Measurements from ENCODE around the gene BEAN1. TPM values are rescaled to one million over a fixed set of nuclear protein-coding genes. Genes with fewer than 3 reads are reported as not detected.

Gene BEAN1
- total RNA-seq, 4 donors from 2014 or later = 0.40 TPM; not detected in 3

DNA sequence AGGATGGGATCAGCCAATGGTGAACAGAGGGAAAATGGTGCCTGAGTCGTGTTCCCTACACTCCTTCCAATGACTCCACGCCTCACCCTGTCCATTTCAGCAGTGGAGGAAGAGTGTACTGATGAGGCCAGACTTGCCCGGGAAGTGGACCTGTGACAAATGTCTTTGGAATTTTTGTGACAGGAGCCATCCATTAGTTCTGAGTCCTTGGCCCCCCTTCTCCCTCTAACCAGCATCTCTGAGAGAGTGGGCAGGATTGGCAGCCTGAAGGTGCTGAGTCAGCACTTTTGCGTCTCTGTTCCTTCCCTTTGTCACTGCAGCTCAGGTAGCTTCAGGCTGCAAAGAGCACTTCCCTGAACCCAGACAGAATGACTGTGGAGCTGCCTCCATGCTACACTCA, 30.8 kb downstream of the BEAN1 start:
- TF ChIP-seq, protein P1, sequence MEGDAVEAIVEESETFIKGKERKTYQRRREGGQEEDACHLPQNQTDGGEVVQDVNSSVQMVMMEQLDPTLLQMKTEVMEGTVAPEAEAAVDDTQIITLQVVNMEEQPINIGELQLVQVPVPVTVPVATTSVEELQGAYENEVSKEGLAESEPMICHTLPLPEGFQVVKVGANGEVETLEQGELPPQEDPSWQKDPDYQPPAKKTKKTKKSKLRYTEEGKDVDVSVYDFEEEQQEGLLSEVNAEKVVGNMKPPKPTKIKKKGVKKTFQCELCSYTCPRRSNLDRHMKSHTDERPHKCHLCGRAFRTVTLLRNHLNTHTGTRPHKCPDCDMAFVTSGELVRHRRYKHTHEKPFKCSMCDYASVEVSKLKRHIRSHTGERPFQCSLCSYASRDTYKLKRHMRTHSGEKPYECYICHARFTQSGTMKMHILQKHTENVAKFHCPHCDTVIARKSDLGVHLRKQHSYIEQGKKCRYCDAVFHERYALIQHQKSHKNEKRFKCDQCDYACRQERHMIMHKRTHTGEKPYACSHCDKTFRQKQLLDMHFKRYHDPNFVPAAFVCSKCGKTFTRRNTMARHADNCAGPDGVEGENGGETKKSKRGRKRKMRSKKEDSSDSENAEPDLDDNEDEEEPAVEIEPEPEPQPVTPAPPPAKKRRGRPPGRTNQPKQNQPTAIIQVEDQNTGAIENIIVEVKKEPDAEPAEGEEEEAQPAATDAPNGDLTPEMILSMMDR (IDR thresholded peaks at IDR 0.05) = no peak
- TF ChIP-seq EP300 (IDR thresholded peaks at IDR 0.05; ENCODE audit: low read depth) (no peak), POLR2A (IDR thresholded peaks at IDR 0.05) (no peak), POLR2AphosphoS5 (IDR thresholded peaks at IDR 0.05) (no peak)
- no peaks in the 10 kb centered on the region for H3K9me3 ChIP-seq
- in situ Hi-C loops (cut with MboI; ENCODE audit: low pct_ligation_motif_present in 1 of 4, low pct_unique_long_range_greater_than_20kb in 1 of 4, low sequenced_read_pairs in 3 of 4) = no loop called here
- 48% methylated on average over 4 of the region's 4 CpGs; no CpG with 5 or more reads in 1 of the 2 donors for WGBS, 2 donors (ENCODE audit: low coverage in 1 of 2)
- H3K4me1 ChIP-seq = no peaks in the 10 kb centered on the region
- intact Hi-C loops (cut with DNase I; ENCODE audit: low total_unique reads) = no loop called here
- H3K4me3 ChIP-seq = no peak overlapping the region
- peaks cover 34% of the 10 kb centered on the region for H3K27me3 ChIP-seq
- no peak overlapping the region for H3K27ac ChIP-seq
- DNase-seq = no peak
- no peaks in the 10 kb centered on the region for H3K36me3 ChIP-seq

DNA sequence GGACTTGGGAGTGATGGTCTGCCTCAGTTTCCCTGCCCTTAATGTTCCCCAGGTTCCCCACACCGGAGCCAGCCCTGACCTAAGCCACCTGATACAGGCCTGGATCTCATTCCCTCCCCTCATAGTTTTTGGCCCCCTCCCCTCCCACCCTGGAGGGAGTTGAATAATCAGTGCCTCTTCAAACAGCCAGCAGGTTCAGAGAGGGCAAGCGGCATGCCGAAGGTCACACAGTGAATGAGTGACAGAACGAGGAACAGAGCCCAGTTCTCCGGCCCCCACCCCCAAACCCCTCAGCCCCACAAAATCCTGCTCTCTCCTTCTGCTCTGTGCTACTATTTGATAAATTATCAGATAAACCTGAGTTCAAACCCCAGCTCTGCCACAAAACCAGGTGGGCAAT, 31.2 kb downstream of the BEAN1 start:
- Histone ChIP-seq H3K4me1 (no peaks in the 10 kb centered on the region), H3K4me3 (no peak overlapping the region), H3K9me3 (no peaks in the 10 kb centered on the region), H3K27me3 (peaks cover 34% of the 10 kb centered on the region), H3K27ac (no peak overlapping the region), H3K36me3 (no peaks in the 10 kb centered on the region)
- intact Hi-C loops (cut with DNase I; ENCODE audit: low total_unique reads) = no loop called here
- DNase-seq = no peak
- WGBS, 2 donors (ENCODE audit: low coverage in 1 of 2) = 91% methylated on average over 5 of the region's 5 CpGs; no CpG with 5 or more reads in 1 of the 2 donors
- in situ Hi-C loops (cut with MboI; ENCODE audit: low pct_ligation_motif_present in 1 of 4, low pct_unique_long_range_greater_than_20kb in 1 of 4, low sequenced_read_pairs in 3 of 4) = no loop called here
- TF ChIP-seq EP300 (IDR thresholded peaks at IDR 0.05; ENCODE audit: low read depth) = no peak
- no peak for TF ChIP-seq POLR2AphosphoS5 (IDR thresholded peaks at IDR 0.05)

DNA sequence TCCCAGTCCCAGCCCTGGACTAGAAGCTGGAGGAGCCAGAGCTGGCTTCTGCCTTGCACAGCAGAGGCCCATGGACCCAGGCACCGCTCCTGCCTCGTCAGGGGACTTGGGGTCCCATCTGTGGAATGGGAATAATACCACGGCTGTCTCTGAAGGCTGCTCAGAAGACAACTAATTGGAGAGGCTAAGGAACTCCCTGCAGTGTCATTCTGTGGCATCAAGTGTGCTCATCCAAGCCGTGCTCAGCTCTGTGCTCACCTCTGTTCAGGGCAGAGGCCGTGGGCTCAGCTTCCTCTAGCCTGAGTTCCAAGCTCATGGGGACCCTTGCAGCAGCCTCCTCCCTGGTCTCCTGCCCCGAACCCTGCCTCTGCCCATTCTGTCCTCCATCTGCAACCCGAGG, 31.8 kb downstream of the BEAN1 start:
- H3K9me3 ChIP-seq = no peaks in the 10 kb centered on the region
- in situ Hi-C loops (cut with MboI; ENCODE audit: low pct_ligation_motif_present in 1 of 4, low pct_unique_long_range_greater_than_20kb in 1 of 4, low sequenced_read_pairs in 3 of 4) (no loop called here), intact Hi-C loops (cut with DNase I; ENCODE audit: low total_unique reads) (no loop called here)
- DNase-seq = no peak
- no peak for TF ChIP-seq POLR2AphosphoS5 (IDR thresholded peaks at IDR 0.05)
- TF ChIP-seq POLR2A (IDR thresholded peaks at IDR 0.05) = no peak
- no peak for TF ChIP-seq EP300 (IDR thresholded peaks at IDR 0.05; ENCODE audit: low read depth)
- TF ChIP-seq, protein P1 (IDR thresholded peaks at IDR 0.05) = no peak
- H3K27me3 ChIP-seq = peaks cover 38% of the 10 kb centered on the region
- 77% methylated on average over 7 of the region's 7 CpGs; no CpG with 5 or more reads in 1 of the 2 donors for WGBS, 2 donors (ENCODE audit: low coverage in 1 of 2)
- no peaks in the 10 kb centered on the region for H3K4me1 ChIP-seq
- no peak overlapping the region for H3K27ac ChIP-seq
- no peak overlapping the region for H3K4me3 ChIP-seq
- H3K36me3 ChIP-seq = no peaks in the 10 kb centered on the region

DNA sequence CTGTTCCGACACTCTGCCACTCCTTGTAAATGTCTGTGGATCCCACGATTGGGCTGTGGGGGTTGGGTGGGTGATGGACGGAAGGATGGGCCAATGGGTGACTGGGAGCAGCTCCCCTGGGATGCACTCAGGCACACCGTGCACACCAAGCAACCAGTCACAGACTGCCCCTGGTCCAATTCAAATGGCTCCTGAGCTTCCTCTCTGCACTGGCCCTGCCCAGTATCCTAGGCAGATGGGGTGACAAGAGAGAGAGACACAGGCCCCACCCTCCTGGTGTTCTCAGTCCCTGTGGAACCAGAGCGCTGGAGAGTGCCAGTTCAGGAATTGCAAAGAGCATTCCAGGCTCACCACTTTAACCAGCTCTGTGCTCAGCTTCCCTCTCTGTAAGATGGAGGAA, 32.8 kb downstream of the BEAN1 start:
- DNase-seq = no peak
- intact Hi-C loops (cut with DNase I; ENCODE audit: low total_unique reads) (no loop called here), in situ Hi-C loops (cut with MboI; ENCODE audit: low pct_ligation_motif_present in 1 of 4, low pct_unique_long_range_greater_than_20kb in 1 of 4, low sequenced_read_pairs in 3 of 4) (no loop called here)
- H3K9me3 ChIP-seq = no peaks in the 10 kb centered on the region
- no peaks in the 10 kb centered on the region for H3K4me1 ChIP-seq
- no peaks in the 10 kb centered on the region for H3K36me3 ChIP-seq
- no peak overlapping the region for H3K27ac ChIP-seq
- peaks cover 49% of the 10 kb centered on the region for H3K27me3 ChIP-seq
- 41% methylated on average over 5 of the region's 5 CpGs; no CpG with 5 or more reads in 1 of the 2 donors for WGBS, 2 donors (ENCODE audit: low coverage in 1 of 2)
- no peak overlapping the region for H3K4me3 ChIP-seq
- TF ChIP-seq EP300 (IDR thresholded peaks at IDR 0.05; ENCODE audit: low read depth) = no peak
- TF ChIP-seq, protein P1 (IDR thresholded peaks at IDR 0.05) = no peak
- TF ChIP-seq POLR2A (IDR thresholded peaks at IDR 0.05) = no peak
- no peak for TF ChIP-seq POLR2AphosphoS5 (IDR thresholded peaks at IDR 0.05)

DNA sequence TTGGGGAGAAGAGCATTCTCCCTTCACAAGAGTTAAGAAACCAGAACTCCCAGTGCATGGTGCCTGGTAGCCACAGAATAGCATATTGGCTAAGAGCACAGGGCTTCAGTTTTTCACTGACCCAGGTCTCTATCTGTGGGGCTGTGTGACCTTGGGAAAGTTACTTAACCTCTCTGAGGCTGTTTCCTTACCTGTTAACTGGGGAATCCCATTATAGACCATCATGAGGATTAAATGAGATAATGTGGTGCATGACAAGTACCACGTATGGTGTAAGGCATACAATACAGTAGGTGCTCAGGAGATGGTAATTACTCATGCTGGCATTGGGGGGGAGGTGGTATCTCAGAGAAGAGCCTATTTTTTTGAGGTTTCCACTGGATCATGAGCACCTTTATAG, 33.6 kb downstream of the BEAN1 start:
- Histone ChIP-seq H3K36me3 (no peaks in the 10 kb centered on the region), H3K4me1 (no peaks in the 10 kb centered on the region), H3K9me3 (no peaks in the 10 kb centered on the region), H3K27ac (no peak overlapping the region), H3K4me3 (no peak overlapping the region), H3K27me3 (peaks cover 56% of the 10 kb centered on the region)
- intact Hi-C loops (cut with DNase I; ENCODE audit: low total_unique reads) = no loop called here
- in situ Hi-C loops (cut with MboI; ENCODE audit: low pct_ligation_motif_present in 1 of 4, low pct_unique_long_range_greater_than_20kb in 1 of 4, low sequenced_read_pairs in 3 of 4) = no loop called here
- no peak for DNase-seq
- 92% methylated on average over 1 of the region's 1 CpG; no CpG with 5 or more reads in 1 of the 2 donors for WGBS, 2 donors (ENCODE audit: low coverage in 1 of 2)
- TF ChIP-seq EP300 (IDR thresholded peaks at IDR 0.05; ENCODE audit: low read depth) (no peak), POLR2A (IDR thresholded peaks at IDR 0.05) (no peak), POLR2AphosphoS5 (IDR thresholded peaks at IDR 0.05) (no peak)
- TF ChIP-seq, protein P1 (IDR thresholded peaks at IDR 0.05) = no peak

All from transverse colon (tissue), 4 donors.